SH-SY5Y (cell line): Measurements from ENCODE around the gene CGB3.

Experiments
- GATA2 ChIP-seq: IDR thresholded peaks from 2 replicates; pipeline ENCODE4 v1.6.1; 2011; ENCODE audit warnings: mild to moderate bottlenecking, low read depth, low read length
- GATA3 ChIP-seq: IDR thresholded peaks from 2 replicates; pipeline ENCODE4 v1.6.1; 2011; ENCODE audit warnings: low read depth, mild to moderate bottlenecking, low read length, moderate library complexity

GRCh38 chr19:49019242-49019932 lies 4.7 kb downstream of the CGB3 start:
- TF ChIP-seq GATA2 (no peak), GATA3 (no peak)
